Parathyroid adenoma (tissue), 2 donors: Measurements from ENCODE around the gene PIEZO2.

Source experiments
- H2AFZ ChIP-seq: fragments of 300-600 bp; sonication (generic); one replicate; pipeline ENCODE4 v1.7.0; 2017; ENCODE audit warnings: antibody characterized with exemption, mild to moderate bottlenecking
- H3K27ac ChIP-seq: fragments of 300-600 bp; sonication (generic); one replicate; pipeline ENCODE4 v1.7.0; 2017
- H3K27me3 ChIP-seq: fragments of 300-600 bp; sonication (generic); one replicate; pipeline ENCODE4 v1.7.0; 2017; ENCODE audit warnings: low read length; ENCODE audit not compliant: control insufficient read depth, insufficient read depth
- H3K36me3 ChIP-seq: fragments of 300-600 bp; sonication (generic); one replicate; pipeline ENCODE4 v1.7.0; 2017; ENCODE audit warnings: low read length; ENCODE audit not compliant: control insufficient read depth, insufficient read depth
- H3K4me1 ChIP-seq: fragments of 300-600 bp; sonication (generic); one replicate; pipeline ENCODE4 v1.7.0; 2017; ENCODE audit warnings: control low read depth
- H3K4me2 ChIP-seq: fragments of 300-600 bp; sonication (generic); one replicate; pipeline ENCODE4 v1.7.0; 2017; ENCODE audit warnings: low read length
- H3K4me3 ChIP-seq: fragments of 300-600 bp; sonication (generic); one replicate; pipeline ENCODE4 v1.7.0; 2017; ENCODE audit warnings: low read depth, low read length
- H3K79me2 ChIP-seq: fragments of 300-600 bp; sonication (generic); one replicate; pipeline ENCODE4 v1.7.0; 2017; ENCODE audit warnings: control low read depth
- H3K9ac ChIP-seq: fragments of 300-600 bp; sonication (generic); one replicate; pipeline ENCODE4 v1.7.0; 2017; ENCODE audit warnings: mild to moderate bottlenecking
- H3K9me3 ChIP-seq: fragments of 300-600 bp; sonication (generic); one replicate; pipeline ENCODE4 v1.7.0; 2017; ENCODE audit warnings: low read length; ENCODE audit not compliant: control insufficient read depth
- TF ChIP-seq, protein P1 (sequence below): fragments of 300-600 bp; sonication (generic); IDR thresholded peaks from one replicate; pipeline ENCODE4 v1.7.0; 2017; ENCODE audit warnings: antibody characterized with exemption, mild to moderate bottlenecking
- donor health status: primary hyperparathyroidism.

Gene PIEZO2

DNA sequence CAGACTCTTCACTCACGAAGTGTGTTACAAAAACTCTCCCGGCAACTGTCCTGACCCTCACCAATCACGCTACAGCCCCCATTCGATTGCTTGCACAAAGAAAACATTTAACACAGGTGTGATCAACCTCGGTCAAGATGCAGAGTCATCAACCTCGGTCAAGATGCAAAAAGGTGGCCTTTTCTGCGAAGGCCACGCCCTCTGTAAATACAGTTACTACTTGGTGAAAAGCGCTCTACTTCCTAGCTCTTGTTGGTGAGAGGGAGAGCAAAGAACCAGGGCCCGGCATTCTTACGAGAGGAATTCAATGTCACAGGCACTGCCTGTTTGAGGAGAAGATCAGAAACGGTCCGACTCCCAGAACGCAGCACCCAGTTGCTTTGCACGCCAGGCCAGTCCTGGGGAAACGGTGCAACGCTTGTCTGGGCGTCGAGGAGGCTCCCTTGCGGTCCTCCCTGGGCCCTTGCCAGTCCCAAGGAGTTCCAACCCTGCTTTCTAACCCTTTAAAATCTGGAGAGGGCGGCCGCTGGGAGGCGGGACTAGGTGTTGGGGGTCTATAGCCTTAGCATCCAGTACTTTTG is 1.9 kb downstream of the PIEZO2 start:
- Histone ChIP-seq H3K27ac (no peak overlapping the region), H3K9ac (no peak overlapping the region)

DNA sequence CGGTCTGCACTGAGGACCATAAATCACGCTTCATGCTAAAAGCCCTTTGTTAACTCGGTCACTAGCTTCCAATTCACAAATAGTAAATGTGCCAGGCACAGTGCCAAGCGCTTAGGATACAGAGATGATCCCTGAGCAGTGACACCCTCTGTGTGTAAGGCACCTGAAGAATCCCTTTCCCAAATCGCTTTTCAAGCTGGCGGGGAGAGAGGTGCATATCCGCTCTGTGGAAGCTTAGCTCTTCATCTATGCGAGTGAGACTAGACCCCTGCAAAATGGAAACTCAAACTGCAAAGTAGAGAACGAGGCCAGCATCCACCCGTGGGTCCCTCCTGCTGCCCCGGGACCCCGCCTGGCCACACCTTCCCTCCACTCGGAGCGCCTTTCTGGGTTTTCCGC is 2.4 kb downstream of the PIEZO2 start:
- H2AFZ ChIP-seq = no peak overlapping the region
- H3K27ac ChIP-seq = no peak overlapping the region
- no peaks in the 10 kb centered on the region for H3K4me1 ChIP-seq
- H3K4me3 ChIP-seq = no peak overlapping the region
- H3K36me3 ChIP-seq = no peaks in the 10 kb centered on the region
- H3K9me3 ChIP-seq = no peaks in the 10 kb centered on the region
- no peak overlapping the region for H3K9ac ChIP-seq
- H3K27me3 ChIP-seq = no peaks in the 10 kb centered on the region
- no peak overlapping the region for H3K4me2 ChIP-seq
- TF ChIP-seq, protein P1, sequence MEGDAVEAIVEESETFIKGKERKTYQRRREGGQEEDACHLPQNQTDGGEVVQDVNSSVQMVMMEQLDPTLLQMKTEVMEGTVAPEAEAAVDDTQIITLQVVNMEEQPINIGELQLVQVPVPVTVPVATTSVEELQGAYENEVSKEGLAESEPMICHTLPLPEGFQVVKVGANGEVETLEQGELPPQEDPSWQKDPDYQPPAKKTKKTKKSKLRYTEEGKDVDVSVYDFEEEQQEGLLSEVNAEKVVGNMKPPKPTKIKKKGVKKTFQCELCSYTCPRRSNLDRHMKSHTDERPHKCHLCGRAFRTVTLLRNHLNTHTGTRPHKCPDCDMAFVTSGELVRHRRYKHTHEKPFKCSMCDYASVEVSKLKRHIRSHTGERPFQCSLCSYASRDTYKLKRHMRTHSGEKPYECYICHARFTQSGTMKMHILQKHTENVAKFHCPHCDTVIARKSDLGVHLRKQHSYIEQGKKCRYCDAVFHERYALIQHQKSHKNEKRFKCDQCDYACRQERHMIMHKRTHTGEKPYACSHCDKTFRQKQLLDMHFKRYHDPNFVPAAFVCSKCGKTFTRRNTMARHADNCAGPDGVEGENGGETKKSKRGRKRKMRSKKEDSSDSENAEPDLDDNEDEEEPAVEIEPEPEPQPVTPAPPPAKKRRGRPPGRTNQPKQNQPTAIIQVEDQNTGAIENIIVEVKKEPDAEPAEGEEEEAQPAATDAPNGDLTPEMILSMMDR = no peak
- H3K79me2 ChIP-seq = no peaks in the 10 kb centered on the region

More for the DNA sequence above, 1.9 kb downstream of the PIEZO2 start:
- no peak overlapping the region for H3K4me2 ChIP-seq
- TF ChIP-seq, protein P1 = no peak
- peak overlapping the region; percentile 3 for H2AFZ ChIP-seq
- no peaks in the 10 kb centered on the region for H3K4me1 ChIP-seq
- H3K27me3 ChIP-seq = no peaks in the 10 kb centered on the region
- no peaks in the 10 kb centered on the region for H3K9me3 ChIP-seq
- H3K79me2 ChIP-seq = no peaks in the 10 kb centered on the region
- H3K4me3 ChIP-seq = no peak overlapping the region
- no peaks in the 10 kb centered on the region for H3K36me3 ChIP-seq

DNA sequence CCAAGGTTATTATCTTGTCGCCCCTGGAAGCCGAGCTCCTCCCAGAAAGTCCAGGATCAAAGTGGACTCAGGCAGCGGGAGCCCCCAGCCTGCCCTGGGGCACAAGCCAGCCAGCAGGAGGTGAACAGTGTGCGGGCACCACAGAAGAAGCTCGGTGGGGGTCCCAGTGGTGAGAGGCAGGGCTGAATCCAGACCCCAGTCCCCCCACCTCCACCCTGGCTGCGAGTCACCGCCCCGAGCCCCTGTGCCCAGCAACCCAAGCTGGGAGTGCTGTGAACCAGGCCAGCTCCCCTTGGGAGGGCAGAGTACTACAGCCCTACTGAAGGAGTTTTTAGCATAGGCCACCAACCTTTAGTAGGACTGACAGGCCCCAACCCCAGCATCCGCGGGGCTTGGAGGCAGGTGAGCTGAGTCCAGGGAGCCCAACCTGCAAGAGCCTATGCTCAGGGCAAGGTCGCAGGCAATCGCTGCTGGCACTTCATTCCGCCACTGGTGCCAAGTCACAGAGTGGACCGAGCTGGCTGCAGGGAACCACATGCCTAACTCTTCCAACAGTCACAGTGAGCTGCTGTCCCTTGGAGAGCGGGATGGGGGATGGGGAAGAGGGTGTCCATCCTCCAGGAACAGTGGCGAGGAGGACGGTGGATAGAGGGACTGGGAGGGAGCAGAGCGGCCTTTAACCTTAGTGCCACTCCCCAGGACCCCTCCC is 3.0 kb downstream of the PIEZO2 start:
- H3K4me1 ChIP-seq = no peaks in the 10 kb centered on the region
- TF ChIP-seq, protein P1 = no peak
- H2AFZ ChIP-seq = no peak overlapping the region
- no peaks in the 10 kb centered on the region for H3K79me2 ChIP-seq
- H3K4me2 ChIP-seq = no peak overlapping the region
- no peaks in the 10 kb centered on the region for H3K27me3 ChIP-seq
- no peak overlapping the region for H3K4me3 ChIP-seq
- H3K9ac ChIP-seq = no peak overlapping the region
- H3K9me3 ChIP-seq = no peaks in the 10 kb centered on the region
- H3K27ac ChIP-seq = no peak overlapping the region
- no peaks in the 10 kb centered on the region for H3K36me3 ChIP-seq

DNA sequence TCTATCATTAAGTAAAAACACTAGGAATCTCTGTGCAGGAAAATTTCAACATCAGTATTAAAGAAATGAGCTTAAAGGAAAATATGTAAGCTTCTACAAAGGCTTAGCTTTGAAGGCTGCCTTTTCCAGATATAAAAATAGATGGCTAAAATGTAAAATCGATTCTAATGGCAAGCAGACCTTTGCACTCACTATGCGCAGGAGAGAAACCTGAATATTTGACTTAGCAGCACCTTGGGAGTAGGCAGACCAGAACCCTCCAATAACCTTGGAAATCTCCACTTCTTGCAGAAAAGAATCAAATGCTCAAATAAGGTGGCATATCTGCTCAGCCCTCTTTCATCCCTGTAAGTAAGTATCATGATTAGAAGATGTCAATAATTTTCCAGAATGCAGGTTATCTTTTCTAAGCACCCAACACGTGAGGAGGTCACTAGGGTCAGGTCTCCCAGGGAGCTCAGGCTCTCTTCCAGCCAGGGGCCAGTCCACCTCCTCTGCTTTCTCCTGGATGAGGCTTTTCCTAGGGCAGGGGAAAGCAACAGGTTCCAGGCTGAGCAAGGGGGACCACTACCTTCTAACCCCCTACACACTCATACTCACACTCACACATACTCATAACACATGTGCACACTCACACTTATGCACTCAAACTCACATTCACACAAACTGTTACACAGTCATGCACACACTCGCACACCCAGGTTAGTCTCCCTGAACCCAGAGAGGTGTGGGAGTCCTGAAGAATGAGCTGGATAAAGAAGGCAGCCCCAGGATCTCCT is 3.8 kb downstream of the PIEZO2 start:
- H3K27me3 ChIP-seq = no peaks in the 10 kb centered on the region
- no peak overlapping the region for H3K9ac ChIP-seq
- H3K4me2 ChIP-seq = no peak overlapping the region
- no peaks in the 10 kb centered on the region for H3K9me3 ChIP-seq
- TF ChIP-seq, protein P1 = no peak
- no peak overlapping the region for H2AFZ ChIP-seq
- H3K4me1 ChIP-seq = no peaks in the 10 kb centered on the region
- no peaks in the 10 kb centered on the region for H3K36me3 ChIP-seq
- H3K27ac ChIP-seq = no peak overlapping the region
- H3K79me2 ChIP-seq = no peaks in the 10 kb centered on the region
- no peak overlapping the region for H3K4me3 ChIP-seq
